Thyroid gland (tissue), 4 donors: ENCODE measurements around the gene LMNB1. TPM values are rescaled to one million over a fixed set of nuclear protein-coding genes. Genes with fewer than 3 reads are reported as not detected.

ENCODE experiments used
- DNase-seq, 2 donors: peaks; one replicate each; pipeline ENCODE4 v3.0.0-alpha.2; 2019
- H3K27ac ChIP-seq, 3 donors: fragments of 200-600 bp; sonication (generic); 1 replicate in 2 of 3; 2 replicates in 1 of 3; pipeline ENCODE4 v1.5.1; 2016 to 2019; ENCODE audit warnings: mild to moderate bottlenecking in 1 of 3, moderate library complexity in 1 of 3
- H3K27me3 ChIP-seq: fragments of 200-600 bp; sonication (generic); one replicate; pipeline ENCODE4 v1.5.1; 2019
- H3K36me3 ChIP-seq, 2 donors: fragments of 200-600 bp; sonication (generic); one replicate each; pipeline ENCODE4 v1.5.1; 2016 to 2019
- H3K4me1 ChIP-seq, 2 donors: fragments of 200-600 bp; sonication (generic); one replicate each; pipeline ENCODE4 v1.5.1; 2017 to 2019
- H3K4me3 ChIP-seq, 3 donors: fragments of 200-600 bp; sonication (generic); replicated peaks in 1 of 3; 1 replicate in 2 of 3; 2 replicates in 1 of 3; pipeline ENCODE4 v1.5.1; 2016; ENCODE audit warnings: mild to moderate bottlenecking in 1 of 3
- H3K9me3 ChIP-seq: fragments of 200-600 bp; sonication (generic); one replicate; pipeline ENCODE4 v1.5.1; 2017
- POLR2A ChIP-seq, 2 donors: fragments of 450-650 bp; IDR thresholded peaks; one replicate each; pipeline ENCODE4 v1.6.1; 2017; ENCODE audit warnings: antibody characterized with exemption in 2 of 2, mild to moderate bottlenecking in 2 of 2, moderate library complexity in 1 of 2
- WGBS, 2 donors: methylation state at CpG; one replicate each; pipeline ENCODE4 v1.1.5; 2017; 5-methylcytosine and 5-hydroxymethylcytosine counted together
- intact Hi-C: fragments of 100-400 bp; cut with DNase I; formaldehyde crosslinking; loops from one replicate; pipeline ENCODE4 v1.15.1; 2023
- total RNA-seq, 4 donors: library from RNA; depleted of rRNA; stranded (reverse); fragments of >200 nt; gene quantifications; one replicate each; pipeline ENCODE4 v1.2.3, GENCODE V29; 2016
- TF ChIP-seq, protein P1 (sequence below), 6 experiments: fragments of 200-600 bp in 3 of 6; fragments of 450-650 bp in 3 of 6; sonication (generic) in 3 of 6; IDR thresholded peaks; one replicate each; pipeline ENCODE4 v1.5.1; 2016 to 2019; ENCODE audit warnings: antibody characterized with exemption in 6 of 6, mild to moderate bottlenecking in 2 of 6, inconsistent platforms in 1 of 6, moderate library complexity in 1 of 6

The LMNB1 gene
- total RNA-seq, 4 donors from 2014 or later: 3.9 to 18.4 (median 6.5) TPM

DNA sequence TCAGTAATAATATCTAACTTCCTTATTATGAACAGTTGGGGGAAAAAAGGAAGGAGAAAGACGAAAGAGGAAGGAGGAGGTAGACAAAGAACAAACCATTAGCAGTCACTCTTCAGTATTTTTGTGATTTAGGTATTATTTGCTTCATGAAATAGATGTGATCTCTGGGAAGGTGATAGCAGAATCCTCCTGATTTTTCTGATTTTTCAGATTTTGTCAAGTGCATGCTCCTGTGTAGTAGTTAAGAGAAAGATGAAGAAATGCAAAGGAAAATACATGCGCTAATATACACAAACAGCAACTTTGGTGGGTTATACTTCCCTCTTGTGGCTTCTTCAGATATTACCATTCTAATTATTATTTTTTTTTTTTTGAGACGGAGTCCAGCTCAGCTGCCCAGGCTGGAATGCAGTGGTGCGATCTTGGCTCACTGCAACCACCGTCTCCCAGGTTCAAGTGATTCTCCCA, 31.6 kb downstream of the LMNB1 start:
- H3K27me3 ChIP-seq: no peaks in the 10 kb centered on the region
- 59 to 60% methylated on average over 5 of the region's 5 CpGs for WGBS, 2 donors
- intact Hi-C loops: no loop called here
- H3K4me3 ChIP-seq: no peak overlapping the region
- no peaks in the 10 kb centered on the region for H3K36me3 ChIP-seq
- no peaks in the 10 kb centered on the region for H3K4me1 ChIP-seq
- no peak for TF ChIP-seq POLR2A (IDR thresholded peaks at IDR 0.05)
- TF ChIP-seq, protein P1, sequence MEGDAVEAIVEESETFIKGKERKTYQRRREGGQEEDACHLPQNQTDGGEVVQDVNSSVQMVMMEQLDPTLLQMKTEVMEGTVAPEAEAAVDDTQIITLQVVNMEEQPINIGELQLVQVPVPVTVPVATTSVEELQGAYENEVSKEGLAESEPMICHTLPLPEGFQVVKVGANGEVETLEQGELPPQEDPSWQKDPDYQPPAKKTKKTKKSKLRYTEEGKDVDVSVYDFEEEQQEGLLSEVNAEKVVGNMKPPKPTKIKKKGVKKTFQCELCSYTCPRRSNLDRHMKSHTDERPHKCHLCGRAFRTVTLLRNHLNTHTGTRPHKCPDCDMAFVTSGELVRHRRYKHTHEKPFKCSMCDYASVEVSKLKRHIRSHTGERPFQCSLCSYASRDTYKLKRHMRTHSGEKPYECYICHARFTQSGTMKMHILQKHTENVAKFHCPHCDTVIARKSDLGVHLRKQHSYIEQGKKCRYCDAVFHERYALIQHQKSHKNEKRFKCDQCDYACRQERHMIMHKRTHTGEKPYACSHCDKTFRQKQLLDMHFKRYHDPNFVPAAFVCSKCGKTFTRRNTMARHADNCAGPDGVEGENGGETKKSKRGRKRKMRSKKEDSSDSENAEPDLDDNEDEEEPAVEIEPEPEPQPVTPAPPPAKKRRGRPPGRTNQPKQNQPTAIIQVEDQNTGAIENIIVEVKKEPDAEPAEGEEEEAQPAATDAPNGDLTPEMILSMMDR (IDR thresholded peaks at IDR 0.05): peak in 5 of 6 experiments; percentile 7 to 50 (median 45)
- DNase-seq: no peak
- H3K27ac ChIP-seq: no peak overlapping the region
- H3K9me3 ChIP-seq: no peaks in the 10 kb centered on the region

DNA sequence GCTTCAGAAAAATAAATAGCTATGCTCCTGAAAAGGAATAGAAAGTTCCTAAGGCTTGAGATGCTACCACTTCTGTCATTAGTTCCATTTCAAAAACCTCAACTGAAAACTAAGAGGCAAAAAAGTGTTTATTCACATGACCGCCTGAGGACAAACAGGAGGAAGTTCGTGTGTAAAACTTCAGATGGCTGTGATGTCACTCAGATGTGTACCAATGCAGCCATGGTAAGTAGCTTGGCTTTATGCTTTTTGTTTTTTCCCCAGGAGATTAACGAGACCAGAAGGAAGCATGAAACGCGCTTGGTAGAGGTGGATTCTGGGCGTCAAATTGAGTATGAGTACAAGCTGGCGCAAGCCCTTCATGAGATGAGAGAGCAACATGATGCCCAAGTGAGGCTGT, 33.0 kb downstream of the LMNB1 start:
- Histone ChIP-seq H3K4me1 (no peaks in the 10 kb centered on the region), H3K4me3 (no peak overlapping the region), H3K36me3 (no peaks in the 10 kb centered on the region), H3K27me3 (no peaks in the 10 kb centered on the region), H3K9me3 (no peaks in the 10 kb centered on the region), H3K27ac (no peak overlapping the region)
- intact Hi-C loops: no loop called here
- DNase-seq: no peak
- 84 to 87% methylated on average over 7 of the region's 7 CpGs for WGBS, 2 donors
- no peak for TF ChIP-seq POLR2A (IDR thresholded peaks at IDR 0.05)
- TF ChIP-seq, protein P1 (IDR thresholded peaks at IDR 0.05): no peak

GRCh38 chr5:126810596-126811380, 33.9 kb downstream of the LMNB1 start:
- Histone ChIP-seq H3K4me3 (no peak overlapping the region), H3K27me3 (no peaks in the 10 kb centered on the region), H3K4me1 (no peaks in the 10 kb centered on the region), H3K36me3 (no peaks in the 10 kb centered on the region), H3K27ac (no peak overlapping the region), H3K9me3 (no peaks in the 10 kb centered on the region)
- intact Hi-C loops: no loop called here
- no peak for TF ChIP-seq POLR2A (IDR thresholded peaks at IDR 0.05)
- TF ChIP-seq, protein P1 (IDR thresholded peaks at IDR 0.05): no peak
- DNase-seq: no peak
- 93% methylated on average over 4 of the region's 4 CpGs for WGBS, 2 donors

- 87 to 89% methylated on average over 6 of the region's 6 CpGs for WGBS, 2 donors
Measured at GRCh38 chr5:126811515-126812198, 34.7 kb downstream of the LMNB1 start.

More at GRCh38 chr5:126811515-126812198, 34.7 kb downstream of the LMNB1 start:
- Histone ChIP-seq H3K27ac (no peak overlapping the region), H3K9me3 (no peaks in the 10 kb centered on the region), H3K4me3 (no peak overlapping the region), H3K27me3 (no peaks in the 10 kb centered on the region), H3K4me1 (no peaks in the 10 kb centered on the region), H3K36me3 (no peaks in the 10 kb centered on the region)
- no peak for TF ChIP-seq POLR2A (IDR thresholded peaks at IDR 0.05)
- TF ChIP-seq, protein P1 (IDR thresholded peaks at IDR 0.05): no peak
- intact Hi-C loops: no loop called here
- DNase-seq: no peak
